ENCODE data around the gene PRR23E.

Gene PRR23E

GRCh38 chr3:127192576-127193232 is at the start of gene PRR23E:
TSS of gene PRR23E (plus strand) at chr3:127193131. CDS start at chr3:127196686, 3,555 bp downstream.
- H3K4me3 ChIP-seq (ENCODE audit: low read depth, low read length) = no peak within 1 kb of the TSS
- no peak for DNase-seq (ENCODE audit: low read depth, low spot score)
- TF ChIP-seq CTCF (IDR thresholded peaks at IDR 0.05; ENCODE audit: low read depth, low read length) = no peak
- in situ Hi-C loops (cut with HindIII; ENCODE audit: low sequenced_read_pairs) = no loop called here

GRCh38 chr3:127143172-127143571 is 49.8 kb upstream of the PRR23E start:
- in situ Hi-C loops (cut with HindIII; ENCODE audit: low sequenced_read_pairs) = no loop called here

GRCh38 chr3:127144631-127145030 is 48.3 kb upstream of the PRR23E start:
- TF ChIP-seq CTCF (IDR thresholded peaks at IDR 0.05; ENCODE audit: low read depth, low read length) = no peak
- no peak overlapping the region for H3K4me3 ChIP-seq (ENCODE audit: low read depth, low read length)
- in situ Hi-C loops (cut with HindIII; ENCODE audit: low sequenced_read_pairs) = no loop called here
- DNase-seq (ENCODE audit: low read depth, low spot score) = no peak

More at GRCh38 chr3:127143172-127143571, 49.8 kb upstream of the PRR23E start:
- no peak for DNase-seq (ENCODE audit: low read depth, low spot score)
- H3K4me3 ChIP-seq (ENCODE audit: low read depth, low read length) = no peak overlapping the region
- no peak for TF ChIP-seq CTCF (IDR thresholded peaks at IDR 0.05; ENCODE audit: low read depth, low read length)

- in situ Hi-C loops (cut with HindIII; ENCODE audit: low sequenced_read_pairs) = no loop called here
- TF ChIP-seq CTCF (IDR thresholded peaks at IDR 0.05; ENCODE audit: low read depth, low read length) = no peak
- H3K4me3 ChIP-seq (ENCODE audit: low read depth, low read length) = no peak overlapping the region
- no peak for DNase-seq (ENCODE audit: low read depth, low spot score)
These were observed 47.7 kb upstream of the PRR23E start for GRCh38 chr3:127145266-127145665.

GRCh38 chr3:127147291-127147885 is 45.5 kb upstream of the PRR23E start:
- in situ Hi-C loops (cut with HindIII; ENCODE audit: low sequenced_read_pairs) = no loop called here
- no peak for TF ChIP-seq CTCF (IDR thresholded peaks at IDR 0.05; ENCODE audit: low read depth, low read length)
- H3K4me3 ChIP-seq (ENCODE audit: low read depth, low read length) = no peak overlapping the region
- no peak for DNase-seq (ENCODE audit: low read depth, low spot score)

- TF ChIP-seq CTCF (IDR thresholded peaks at IDR 0.05; ENCODE audit: low read depth, low read length) = no peak
- in situ Hi-C loops (cut with HindIII; ENCODE audit: low sequenced_read_pairs) = no loop called here
- no peak overlapping the region for H3K4me3 ChIP-seq (ENCODE audit: low read depth, low read length)
- DNase-seq (ENCODE audit: low read depth, low spot score) = no peak
These were observed 43.2 kb upstream of the PRR23E start for GRCh38 chr3:127149621-127150310.

Measured in astrocyte of the spinal cord (primary cell).